Sigmoid colon (tissue), 4 donors: ENCODE measurements around the gene IL21.

Experiments used
- EP300 ChIP-seq, 4 donors: sonication (generic); formaldehyde crosslinking; IDR thresholded peaks; one replicate each; pipeline ENCODE4 v1.6.1; 2017; ENCODE audit warnings: antibody characterized with exemption in 4 of 4
- POLR2A ChIP-seq, 2 donors: fragments of 450-650 bp; IDR thresholded peaks; one replicate each; pipeline ENCODE4 v1.6.1; 2016; ENCODE audit warnings: antibody characterized with exemption in 2 of 2, mild to moderate bottlenecking in 2 of 2, moderate library complexity in 2 of 2
- TF ChIP-seq, protein P1 (sequence below), 4 experiments: fragments of 450-650 bp in 3 of 4; fragments of 200-600 bp in 1 of 4; IDR thresholded peaks; one replicate each; pipeline ENCODE4 v1.5.1; 2016 to 2019; ENCODE audit warnings: antibody characterized with exemption in 4 of 4, mild to moderate bottlenecking in 3 of 4, moderate library complexity in 2 of 4

- TF ChIP-seq, protein P1, sequence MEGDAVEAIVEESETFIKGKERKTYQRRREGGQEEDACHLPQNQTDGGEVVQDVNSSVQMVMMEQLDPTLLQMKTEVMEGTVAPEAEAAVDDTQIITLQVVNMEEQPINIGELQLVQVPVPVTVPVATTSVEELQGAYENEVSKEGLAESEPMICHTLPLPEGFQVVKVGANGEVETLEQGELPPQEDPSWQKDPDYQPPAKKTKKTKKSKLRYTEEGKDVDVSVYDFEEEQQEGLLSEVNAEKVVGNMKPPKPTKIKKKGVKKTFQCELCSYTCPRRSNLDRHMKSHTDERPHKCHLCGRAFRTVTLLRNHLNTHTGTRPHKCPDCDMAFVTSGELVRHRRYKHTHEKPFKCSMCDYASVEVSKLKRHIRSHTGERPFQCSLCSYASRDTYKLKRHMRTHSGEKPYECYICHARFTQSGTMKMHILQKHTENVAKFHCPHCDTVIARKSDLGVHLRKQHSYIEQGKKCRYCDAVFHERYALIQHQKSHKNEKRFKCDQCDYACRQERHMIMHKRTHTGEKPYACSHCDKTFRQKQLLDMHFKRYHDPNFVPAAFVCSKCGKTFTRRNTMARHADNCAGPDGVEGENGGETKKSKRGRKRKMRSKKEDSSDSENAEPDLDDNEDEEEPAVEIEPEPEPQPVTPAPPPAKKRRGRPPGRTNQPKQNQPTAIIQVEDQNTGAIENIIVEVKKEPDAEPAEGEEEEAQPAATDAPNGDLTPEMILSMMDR (IDR thresholded peaks at IDR 0.05) = no peak
- no peak for TF ChIP-seq POLR2A (IDR thresholded peaks at IDR 0.05)
- TF ChIP-seq EP300 (IDR thresholded peaks at IDR 0.05) = no peak
Observed at GRCh38 chr4:122662701-122663100, 41.8 kb upstream of the IL21 start.
